GM18861 (cell line): ENCODE measurements around the gene FGF8.

Experiments used
- ATAC-seq: cut with Tn5 transposase; IDR thresholded peaks from one replicate; pipeline ENCODE4 v1.9.1; 2021; ENCODE audit not compliant: unreplicated experiment

FGF8 gene

GRCh38 chr10:101782811-101783735, 7.2 kb upstream of the FGF8 start, which contains the start of gene NPM3:
TSS of gene NPM3 (minus strand) at chr10:101783446. CDS start at chr10:101783390, 56 bp downstream.
- no peak for ATAC-seq

GRCh38 chr10:101781984-101782810, 6.3 kb upstream of the FGF8 start:
- ATAC-seq, result no peak

GRCh38 chr10:101781655-101781983, 5.7 kb upstream of the FGF8 start:
- no peak for ATAC-seq

GRCh38 chr10:101780818-101781654, 5.1 kb upstream of the FGF8 start:
- ATAC-seq, result no peak

- no peak for ATAC-seq
Observed at GRCh38 chr10:101780187-101780817, 4.4 kb upstream of the FGF8 start.

- ATAC-seq, result no peak
Observed at GRCh38 chr10:101779544-101780186, 3.8 kb upstream of the FGF8 start.

- ATAC-seq, result no peak
Observed at GRCh38 chr10:101778781-101779543, 3.0 kb upstream of the FGF8 start.

- no peak for ATAC-seq
Observed at GRCh38 chr10:101778151-101778780, 2.4 kb upstream of the FGF8 start.

- ATAC-seq, result no peak
Observed at GRCh38 chr10:101777619-101778145, 1.8 kb upstream of the FGF8 start.

- ATAC-seq, result no peak
Observed at GRCh38 chr10:101776161-101776817, 375 bp upstream of the FGF8 start.

- ATAC-seq, result no peak
Observed at GRCh38 chr10:101774589-101775272, 1.2 kb downstream of the FGF8 start.

GRCh38 chr10:101773923-101774588, 1.9 kb downstream of the FGF8 start:
- no peak for ATAC-seq

GRCh38 chr10:101772895-101773761, 2.8 kb downstream of the FGF8 start:
- no peak for ATAC-seq

GRCh38 chr10:101772017-101772894, 3.7 kb downstream of the FGF8 start:
- no peak for ATAC-seq

- ATAC-seq, result no peak
Observed at GRCh38 chr10:101771380-101771779, 4.5 kb downstream of the FGF8 start.
